ENCODE measurements around the gene TSNAX. TPM values are rescaled to one million over a fixed set of nuclear protein-coding genes. Genes with fewer than 3 reads are reported as not detected.
"Not testable (repeated sequence)": the region's sequence is repeated elsewhere in the genome, so short reads cannot be mapped to it uniquely, and the experiment has no call there.

The TSNAX gene
- total RNA-seq, 4 donors from 2014 or later: 24.4 to 37.4 (median 33.5) TPM

GRCh38 chr1:231494439-231495110 is 33.9 kb upstream of the TSNAX start:
- H3K27ac ChIP-seq: no peak overlapping the region
- H3K4me1 ChIP-seq: no peaks in the 10 kb centered on the region
- H3K36me3 ChIP-seq: no peaks in the 10 kb centered on the region
- TF ChIP-seq POLR2A (IDR thresholded peaks at IDR 0.05) (no peak), POLR2AphosphoS5 (IDR thresholded peaks at IDR 0.05) (no peak), CTCF (IDR thresholded peaks at IDR 0.05) (no peak), EP300 (IDR thresholded peaks at IDR 0.05) (no peak)
- H3K9me3 ChIP-seq: peaks cover 0 to 13% (median 0%) of the 10 kb centered on the region in 3 donors
- no peaks in the 10 kb centered on the region for H3K27me3 ChIP-seq
- no peak for ATAC-seq
- H3K4me3 ChIP-seq: no peak overlapping the region
- 57% methylated on average over 1 of the region's 1 CpG; no CpG with 5 or more reads in 1 of the 2 donors for WGBS, 2 donors (ENCODE audit: low coverage in 1 of 2)

- no peaks in the 10 kb centered on the region for H3K4me1 ChIP-seq
- no peaks in the 10 kb centered on the region for H3K36me3 ChIP-seq
- TF ChIP-seq EP300 (IDR thresholded peaks at IDR 0.05) (no peak), POLR2A (IDR thresholded peaks at IDR 0.05) (no peak), POLR2AphosphoS5 (IDR thresholded peaks at IDR 0.05) (no peak), CTCF (IDR thresholded peaks at IDR 0.05) (no peak)
- peaks cover 0 to 16% (median 0%) of the 10 kb centered on the region in 3 donors for H3K9me3 ChIP-seq
- 80 to 82% methylated on average over 2 of the region's 2 CpGs for WGBS, 2 donors (ENCODE audit: low coverage in 1 of 2)
- H3K27ac ChIP-seq: no peak overlapping the region
- no peak for ATAC-seq
- H3K27me3 ChIP-seq: no peaks in the 10 kb centered on the region
- H3K4me3 ChIP-seq: no peak overlapping the region
Observed at GRCh38 chr1:231497629-231498152, 30.8 kb upstream of the TSNAX start.

- no peaks in the 10 kb centered on the region for H3K4me1 ChIP-seq
Observed at GRCh38 chr1:231499148-231499763, 29.2 kb upstream of the TSNAX start.

GRCh38 chr1:231500666-231501065 is 27.8 kb upstream of the TSNAX start:
- Histone ChIP-seq H3K4me1 (no peaks in the 10 kb centered on the region), H3K4me3 (no peak overlapping the region), H3K27ac (no peak overlapping the region), H3K9me3 (peaks cover 0 to 20% (median 0%) of the 10 kb centered on the region in 3 donors), H3K36me3 (no peaks in the 10 kb centered on the region), H3K27me3 (no peaks in the 10 kb centered on the region)
- TF ChIP-seq POLR2AphosphoS5 (IDR thresholded peaks at IDR 0.05) (no peak), EP300 (IDR thresholded peaks at IDR 0.05) (no peak), CTCF (IDR thresholded peaks at IDR 0.05) (no peak), POLR2A (IDR thresholded peaks at IDR 0.05) (no peak)
- ATAC-seq: no peak
- 92 to 100% methylated on average over 2 of the region's 2 CpGs for WGBS, 2 donors (ENCODE audit: low coverage in 1 of 2)

More at GRCh38 chr1:231499148-231499763, 29.2 kb upstream of the TSNAX start:
- Histone ChIP-seq H3K36me3 (no peaks in the 10 kb centered on the region), H3K27me3 (no peaks in the 10 kb centered on the region), H3K4me3 (no peak overlapping the region), H3K27ac (no peak overlapping the region), H3K9me3 (peaks cover 0 to 20% (median 0%) of the 10 kb centered on the region in 3 donors)
- no CpG with 5 or more reads among the region's 3 CpGs for WGBS, 2 donors (ENCODE audit: low coverage in 1 of 2)
- TF ChIP-seq CTCF (IDR thresholded peaks at IDR 0.05) (no peak), EP300 (IDR thresholded peaks at IDR 0.05) (no peak), POLR2A (IDR thresholded peaks at IDR 0.05) (no peak), POLR2AphosphoS5 (IDR thresholded peaks at IDR 0.05) (no peak)
- ATAC-seq: no peak

- peaks cover 0 to 20% (median 0%) of the 10 kb centered on the region in 3 donors for H3K9me3 ChIP-seq
- not testable (repeated sequence) for H3K27ac ChIP-seq, ATAC-seq, H3K4me1 ChIP-seq, H3K4me3 ChIP-seq, H3K36me3 ChIP-seq, H3K27me3 ChIP-seq
- 83 to 100% methylated on average over 1 of the region's 1 CpG for WGBS, 2 donors (ENCODE audit: low coverage in 1 of 2)
Observed at GRCh38 chr1:231503168-231503567, 25.3 kb upstream of the TSNAX start.
